ENCODE data around the gene SPPL2B.
A peak's percentile ranks its signal among the peaks of the same experiment; 100 is the strongest.

SPPL2B gene

GRCh38 chr19:2385053-2385721, 56.7 kb downstream of the SPPL2B start:
- TF ChIP-seq CTCF (IDR thresholded peaks at IDR 0.05) = no peak

- no peak for TF ChIP-seq CTCF (IDR thresholded peaks at IDR 0.05)
These were observed 59.1 kb downstream of the SPPL2B start for GRCh38 chr19:2387367-2388288.

GRCh38 chr19:2389594-2389993, 61.1 kb downstream of the SPPL2B start:
- no peak for TF ChIP-seq CTCF (IDR thresholded peaks at IDR 0.05)

- peak; percentile 88 for TF ChIP-seq CTCF (IDR thresholded peaks at IDR 0.05)
These were observed 62.7 kb downstream of the SPPL2B start for GRCh38 chr19:2391118-2391725.

- TF ChIP-seq CTCF (IDR thresholded peaks at IDR 0.05) = no peak
These were observed 63.9 kb downstream of the SPPL2B start for GRCh38 chr19:2392366-2392765.

GRCh38 chr19:2394054-2394441, 65.6 kb downstream of the SPPL2B start:
- TF ChIP-seq CTCF (IDR thresholded peaks at IDR 0.05) = no peak

GRCh38 chr19:2394442-2395292, 66.2 kb downstream of the SPPL2B start:
- no peak for TF ChIP-seq CTCF (IDR thresholded peaks at IDR 0.05)

All from LNCAP (cell line).